Panc1 (cell line): ENCODE results near the gene DIAPH3. TPM values are rescaled to one million over a fixed set of nuclear protein-coding genes. Genes with fewer than 3 reads are reported as not detected.

Source experiments
- ATAC-seq: fragments of 200-7000 bp; cut with Tn5 transposase; 2 replicates; pipeline ENCODE4 v1.9.1; 2020; ENCODE audit warnings: mild to moderate bottlenecking, moderate library complexity
- BruUV-seq: library from RNA; stranded (reverse); fragments of 400-500 nt; replicated peaks from 2 replicates; lab custom pipeline; 2021; lab: Mats Ljungman, UMichigan
- CTCF ChIA-PET: fragments of 300-600 bp; sonication (Branson Sonifier 250); formaldehyde crosslinking; loops from one replicate; lab custom pipeline; 2022; ENCODE audit warnings: antibody characterized with exemption; lab: Charles Lee
- POLR2A ChIA-PET: fragments of 300-600 bp; sonication (Branson Sonifier 250); formaldehyde crosslinking; loops from one replicate; lab custom pipeline; 2022; ENCODE audit warnings: antibody characterized with exemption; lab: Charles Lee
- DNase-seq: peaks from one replicate; pipeline ENCODE4 v3.0.0-alpha.2; 2010; ENCODE audit warnings: low read depth, low spot score
- H3K27ac ChIP-seq: 2 replicates; pipeline ENCODE4 v1.5.1; 2011; ENCODE audit warnings: mild to moderate bottlenecking, low read length, inconsistent platforms
- H3K27me3 ChIP-seq: fragments of 200-500 bp; sonication (Bioruptor generic); 2 replicates; pipeline ENCODE4 v1.6.0; 2014; ENCODE audit warnings: low read length, inconsistent platforms; ENCODE audit not compliant: control insufficient read depth, insufficient read depth
- H3K36me3 ChIP-seq: fragments of 200-500 bp; sonication (Bioruptor generic); 2 replicates; pipeline ENCODE4 v1.5.1; 2014; ENCODE audit warnings: inconsistent platforms, mild to moderate bottlenecking, low read length, moderate library complexity; ENCODE audit not compliant: control insufficient read depth, insufficient read depth
- H3K4me1 ChIP-seq: 2 replicates; pipeline ENCODE4 v1.5.1; 2011; ENCODE audit warnings: inconsistent platforms, mild to moderate bottlenecking, low read length, moderate library complexity; ENCODE audit not compliant: control insufficient read depth, insufficient read depth
- H3K4me3 ChIP-seq, 2 experiments: 2 replicates each; pipeline ENCODE4 v1.5.1; 2011 to 2012; ENCODE audit warnings: low read depth in 2 of 2, low read length in 2 of 2, mild to moderate bottlenecking in 2 of 2, inconsistent platforms in 1 of 2, moderate library complexity in 1 of 2
- H3K9me3 ChIP-seq: fragments of 200-500 bp; sonication (Bioruptor generic); 2 replicates; pipeline ENCODE4 v1.5.1; 2014; ENCODE audit warnings: low read depth, mild to moderate bottlenecking, inconsistent platforms, low read length, moderate library complexity; ENCODE audit not compliant: control insufficient read depth, insufficient read depth
- POLR2AphosphoS5 ChIP-seq: IDR thresholded peaks from 2 replicates; pipeline ENCODE4 v1.6.1; 2012; ENCODE audit warnings: mild to moderate bottlenecking, low read depth, low read length, moderate library complexity
- SIN3A ChIP-seq: IDR thresholded peaks from 2 replicates; pipeline ENCODE4 v1.6.1; 2012; ENCODE audit warnings: low read depth, mild to moderate bottlenecking, low read length, moderate library complexity, borderline replicate concordance; ENCODE audit not compliant: insufficient read depth
- TCF7L2 ChIP-seq: IDR thresholded peaks from 2 replicates; pipeline ENCODE4 v1.6.1; 2011; ENCODE audit warnings: mild to moderate bottlenecking, low read depth, low read length, inconsistent platforms
- in situ Hi-C: cut with HindIII; loops from 2 replicates; pipeline ENCODE4 v1.10.0; 2016; ENCODE audit warnings: low sequenced_read_pairs, low pct_unique_long_range_greater_than_20kb
- intact Hi-C: fragments of 100-400 bp; cut with micrococcal nuclease; formaldehyde crosslinking; loops from one replicate; pipeline ENCODE4 v1.10.0; 2022; ENCODE audit not compliant: unreplicated experiment
- total RNA-seq: library from RNA; stranded (reverse); gene quantifications from one replicate; pipeline ENCODE4 v1.2.1, GENCODE V29; 2021; ENCODE audit not compliant: unreplicated experiment
- TF ChIP-seq, protein P1 (sequence below), 2 experiments: IDR thresholded peaks; 2 replicates each; pipeline ENCODE4 v1.6.1; 2011 to 2012; ENCODE audit warnings: low read depth in 2 of 2, control low read depth in 1 of 2, low read length in 1 of 2, mild to moderate bottlenecking in 1 of 2, moderate library complexity in 1 of 2; ENCODE audit not compliant: insufficient read depth in 1 of 2
- TF ChIP-seq, protein P2 (sequence below): fragments of 450-650 bp; IDR thresholded peaks from 2 replicates; pipeline ENCODE4 v1.5.1; 2017; ENCODE audit warnings: mild to moderate bottlenecking

Gene DIAPH3
- total RNA-seq, 1 experiment from 2014 or later = 15.4 TPM

DNA sequence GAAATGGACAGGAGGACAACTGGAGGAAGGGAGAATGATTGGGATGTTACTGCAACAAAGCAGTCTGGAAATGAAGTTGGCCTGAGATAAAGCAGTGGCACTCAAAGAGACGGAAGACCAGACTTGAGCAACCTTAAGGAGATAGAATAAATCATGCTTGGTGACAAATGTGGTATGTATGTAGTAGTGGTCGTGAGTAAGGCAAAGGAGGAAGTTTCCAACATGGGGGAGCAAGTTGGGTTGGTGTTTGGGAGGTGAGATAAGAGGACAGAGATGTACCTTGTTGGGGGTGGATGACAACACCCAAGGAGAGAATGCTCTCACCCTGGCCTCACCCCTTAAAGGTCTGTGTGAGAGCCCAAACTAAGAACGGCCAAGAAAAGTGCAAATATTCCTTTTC is 420.5 kb downstream of the DIAPH3 start:
- no peaks in the 10 kb centered on the region for H3K36me3 ChIP-seq
- in situ Hi-C loops = no loop called here
- no peaks in the 10 kb centered on the region for H3K9me3 ChIP-seq
- DNase-seq = no peak
- intact Hi-C loops = no loop called here
- H3K4me1 ChIP-seq = no peaks in the 10 kb centered on the region
- ChIA-PET POLR2A (no interaction called here), CTCF (no interaction called here)
- no peak for ATAC-seq
- BruUV-seq = no TSS peak
- H3K4me3 ChIP-seq = no peak overlapping the region
- no peaks in the 10 kb centered on the region for H3K27me3 ChIP-seq
- no peak overlapping the region for H3K27ac ChIP-seq
- TF ChIP-seq, protein P1, sequence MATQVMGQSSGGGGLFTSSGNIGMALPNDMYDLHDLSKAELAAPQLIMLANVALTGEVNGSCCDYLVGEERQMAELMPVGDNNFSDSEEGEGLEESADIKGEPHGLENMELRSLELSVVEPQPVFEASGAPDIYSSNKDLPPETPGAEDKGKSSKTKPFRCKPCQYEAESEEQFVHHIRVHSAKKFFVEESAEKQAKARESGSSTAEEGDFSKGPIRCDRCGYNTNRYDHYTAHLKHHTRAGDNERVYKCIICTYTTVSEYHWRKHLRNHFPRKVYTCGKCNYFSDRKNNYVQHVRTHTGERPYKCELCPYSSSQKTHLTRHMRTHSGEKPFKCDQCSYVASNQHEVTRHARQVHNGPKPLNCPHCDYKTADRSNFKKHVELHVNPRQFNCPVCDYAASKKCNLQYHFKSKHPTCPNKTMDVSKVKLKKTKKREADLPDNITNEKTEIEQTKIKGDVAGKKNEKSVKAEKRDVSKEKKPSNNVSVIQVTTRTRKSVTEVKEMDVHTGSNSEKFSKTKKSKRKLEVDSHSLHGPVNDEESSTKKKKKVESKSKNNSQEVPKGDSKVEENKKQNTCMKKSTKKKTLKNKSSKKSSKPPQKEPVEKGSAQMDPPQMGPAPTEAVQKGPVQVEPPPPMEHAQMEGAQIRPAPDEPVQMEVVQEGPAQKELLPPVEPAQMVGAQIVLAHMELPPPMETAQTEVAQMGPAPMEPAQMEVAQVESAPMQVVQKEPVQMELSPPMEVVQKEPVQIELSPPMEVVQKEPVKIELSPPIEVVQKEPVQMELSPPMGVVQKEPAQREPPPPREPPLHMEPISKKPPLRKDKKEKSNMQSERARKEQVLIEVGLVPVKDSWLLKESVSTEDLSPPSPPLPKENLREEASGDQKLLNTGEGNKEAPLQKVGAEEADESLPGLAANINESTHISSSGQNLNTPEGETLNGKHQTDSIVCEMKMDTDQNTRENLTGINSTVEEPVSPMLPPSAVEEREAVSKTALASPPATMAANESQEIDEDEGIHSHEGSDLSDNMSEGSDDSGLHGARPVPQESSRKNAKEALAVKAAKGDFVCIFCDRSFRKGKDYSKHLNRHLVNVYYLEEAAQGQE (IDR thresholded peaks at IDR 0.05; ENCODE audit: insufficient read depth in 1 of 2, low read depth in 2 of 2, low read length in 1 of 2) = no peak
- TF ChIP-seq TCF7L2 (no peak), SIN3A (no peak), POLR2AphosphoS5 (no peak)
- TF ChIP-seq, protein P2, sequence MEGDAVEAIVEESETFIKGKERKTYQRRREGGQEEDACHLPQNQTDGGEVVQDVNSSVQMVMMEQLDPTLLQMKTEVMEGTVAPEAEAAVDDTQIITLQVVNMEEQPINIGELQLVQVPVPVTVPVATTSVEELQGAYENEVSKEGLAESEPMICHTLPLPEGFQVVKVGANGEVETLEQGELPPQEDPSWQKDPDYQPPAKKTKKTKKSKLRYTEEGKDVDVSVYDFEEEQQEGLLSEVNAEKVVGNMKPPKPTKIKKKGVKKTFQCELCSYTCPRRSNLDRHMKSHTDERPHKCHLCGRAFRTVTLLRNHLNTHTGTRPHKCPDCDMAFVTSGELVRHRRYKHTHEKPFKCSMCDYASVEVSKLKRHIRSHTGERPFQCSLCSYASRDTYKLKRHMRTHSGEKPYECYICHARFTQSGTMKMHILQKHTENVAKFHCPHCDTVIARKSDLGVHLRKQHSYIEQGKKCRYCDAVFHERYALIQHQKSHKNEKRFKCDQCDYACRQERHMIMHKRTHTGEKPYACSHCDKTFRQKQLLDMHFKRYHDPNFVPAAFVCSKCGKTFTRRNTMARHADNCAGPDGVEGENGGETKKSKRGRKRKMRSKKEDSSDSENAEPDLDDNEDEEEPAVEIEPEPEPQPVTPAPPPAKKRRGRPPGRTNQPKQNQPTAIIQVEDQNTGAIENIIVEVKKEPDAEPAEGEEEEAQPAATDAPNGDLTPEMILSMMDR = no peak

DNA sequence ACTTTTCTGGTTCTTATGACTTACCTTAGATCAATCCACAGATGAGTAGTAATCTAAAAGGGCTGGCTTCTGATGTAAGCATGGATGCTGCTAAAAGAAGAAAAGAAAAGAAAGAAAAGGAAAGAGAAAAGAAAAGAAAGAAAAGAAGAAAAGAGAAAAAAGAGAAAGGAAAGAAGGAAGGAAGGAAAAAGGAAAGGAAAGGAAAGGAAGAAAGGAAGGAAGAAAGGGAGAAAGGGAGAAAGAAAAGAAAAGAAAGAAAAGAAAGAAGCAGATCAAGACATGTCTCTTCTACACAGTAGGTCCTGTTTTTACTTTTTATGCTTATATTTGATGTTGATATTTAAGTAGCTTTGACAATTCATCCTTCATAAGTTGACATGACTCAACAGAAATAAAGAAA is 421.3 kb downstream of the DIAPH3 start:
- Histone ChIP-seq H3K27ac (no peak overlapping the region), H3K4me3 (no peak overlapping the region), H3K36me3 (no peaks in the 10 kb centered on the region), H3K4me1 (no peaks in the 10 kb centered on the region), H3K9me3 (no peaks in the 10 kb centered on the region), H3K27me3 (no peaks in the 10 kb centered on the region)
- BruUV-seq = no TSS peak
- DNase-seq (no peak), ATAC-seq (no peak)
- intact Hi-C loops (no loop called here), in situ Hi-C loops (no loop called here)
- TF ChIP-seq, protein P2 = no peak
- TF ChIP-seq TCF7L2 = no peak
- CTCF ChIA-PET = no interaction called here
- POLR2A ChIA-PET = no interaction called here

DNA sequence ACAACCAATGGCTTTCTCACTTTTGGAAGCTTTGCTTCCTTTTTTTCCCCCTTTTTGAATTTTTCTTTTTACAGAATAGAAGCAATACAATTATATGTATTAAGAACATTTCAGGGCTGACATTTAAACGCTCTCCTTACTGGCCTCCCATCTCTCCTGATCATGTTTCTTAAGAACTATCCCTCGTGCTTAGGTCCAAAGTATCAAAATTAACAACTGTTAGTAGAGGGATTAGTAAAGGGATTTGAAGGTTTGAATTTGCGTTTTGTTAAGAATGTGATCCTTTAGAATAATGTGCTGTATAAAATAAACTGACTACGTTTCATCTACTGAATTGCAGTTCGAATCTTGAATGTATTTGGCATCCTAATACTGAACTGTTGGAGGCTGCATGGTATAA is 424.8 kb downstream of the DIAPH3 start:
- no peak for DNase-seq
- no peaks in the 10 kb centered on the region for H3K9me3 ChIP-seq
- no peak overlapping the region for H3K4me3 ChIP-seq
- POLR2A ChIA-PET = no interaction called here
- CTCF ChIA-PET = no interaction called here
- H3K4me1 ChIP-seq = no peaks in the 10 kb centered on the region
- no peaks in the 10 kb centered on the region for H3K36me3 ChIP-seq
- no peaks in the 10 kb centered on the region for H3K27me3 ChIP-seq
- no peak for ATAC-seq
- intact Hi-C loops = no loop called here
- in situ Hi-C loops = no loop called here
- BruUV-seq = no TSS peak
- TF ChIP-seq POLR2AphosphoS5 (no peak), TCF7L2 (no peak), SIN3A (no peak)
- TF ChIP-seq, protein P2 = no peak
- TF ChIP-seq, protein P1 (IDR thresholded peaks at IDR 0.05; ENCODE audit: insufficient read depth in 1 of 2, low read depth in 2 of 2, low read length in 1 of 2) = no peak
- no peak overlapping the region for H3K27ac ChIP-seq
